Measurements from ENCODE around the gene PER1. TPM values are rescaled to one million over a fixed set of nuclear protein-coding genes. Genes with fewer than 3 reads are reported as not detected.

PER1 gene
- polyA plus RNA-seq, 1 donor = 22.9 TPM

- DNase-seq = no peak
These were observed 1.3 kb upstream of the PER1 start for GRCh38 chr17:8153525-8153956.

- DNase-seq = no peak
These were observed 837 bp upstream of the PER1 start for GRCh38 chr17:8153031-8153451.

GRCh38 chr17:8151641-8152111 is 528 bp downstream of the PER1 start:
- no peak for DNase-seq

GRCh38 chr17:8151120-8151640 is 1.0 kb downstream of the PER1 start:
- peak; percentile 92 for DNase-seq

GRCh38 chr17:8150194-8151119 is 1.7 kb downstream of the PER1 start:
- DNase-seq = no peak

GRCh38 chr17:8149419-8150193 is 2.6 kb downstream of the PER1 start:
- no peak for DNase-seq

GRCh38 chr17:8148560-8148959 is 3.6 kb downstream of the PER1 start:
- no peak for DNase-seq

- no peak for DNase-seq
These were observed 4.3 kb downstream of the PER1 start for GRCh38 chr17:8147805-8148404.

GRCh38 chr17:8147141-8147804 is 4.9 kb downstream of the PER1 start:
- no peak for DNase-seq

GRCh38 chr17:8146381-8147140 is 5.6 kb downstream of the PER1 start:
- no peak for DNase-seq

GRCh38 chr17:8145811-8146210 is 6.4 kb downstream of the PER1 start:
- DNase-seq = no peak

GRCh38 chr17:8144401-8145231 is 7.6 kb downstream of the PER1 start:
- DNase-seq = no peak

GRCh38 chr17:8143581-8144400 is 8.4 kb downstream of the PER1 start:
- no peak for DNase-seq

- DNase-seq = no peak
These were observed 9.2 kb downstream of the PER1 start for GRCh38 chr17:8142887-8143580.

GRCh38 chr17:8142158-8142886 is 9.9 kb downstream of the PER1 start:
- no peak for DNase-seq

GRCh38 chr17:8141741-8142140 is 10.5 kb downstream of the PER1 start:
- DNase-seq = no peak

GRCh38 chr17:8141045-8141444 is 11.2 kb downstream of the PER1 start:
- no peak for DNase-seq

Measured in left kidney (tissue), 2 donors.